ENCODE results near the gene NUTM1. TPM values are rescaled to one million over a fixed set of nuclear protein-coding genes. Genes with fewer than 3 reads are reported as not detected.

NUTM1 gene
- polyA plus RNA-seq, 2 of the 4 experiments (the other 2 are of a cell fraction) = not detected

DNA sequence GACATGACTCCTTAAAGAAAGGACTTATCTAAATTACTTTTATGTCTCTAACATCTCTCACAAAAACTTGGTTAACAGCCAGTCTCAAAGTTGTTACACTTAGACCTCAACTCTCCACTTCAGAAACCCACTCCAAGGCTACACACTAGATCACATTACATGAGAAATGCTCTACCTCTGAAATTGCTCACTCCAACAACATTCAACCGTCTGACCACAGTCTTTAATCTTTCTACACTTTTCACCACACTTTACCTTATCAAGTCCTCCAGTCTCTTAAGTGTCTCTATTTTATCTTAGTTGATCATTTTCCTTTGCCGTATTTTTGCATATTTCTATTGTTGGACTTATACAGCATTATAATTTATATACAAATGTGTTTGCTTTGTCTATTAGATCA lies 11.3 kb upstream of the NUTM1 start:
- FAIRE-seq (peak; percentile 32), ATAC-seq (no peak), DNase-seq (ENCODE audit: low read depth in 1 of 2, low spot score in 1 of 2) (no peak)
- ChIA-PET POLR2A (no interaction called here), CTCF (interaction anchor here (1.1 kb wide), 1 partner anchor 46 kb away, joined by 6 read pairs; no protein-coding TSS in a partner anchor)
- Histone ChIP-seq H3K4me2 (no peak overlapping the region), H3K27ac (no peak overlapping the region), H3K9me3 (no peaks in the 10 kb centered on the region), H3K4me3 (no peak overlapping the region), H3K4me1 (no peaks in the 10 kb centered on the region)
- TF ChIP-seq NR3C1 (IDR thresholded peaks at IDR 0.05) (no peak), TFCP2L1 (CRISPR knock-in tag; IDR thresholded peaks at IDR 0.05) (no peak), NPAS2 (CRISPR knock-in tag; IDR thresholded peaks at IDR 0.05; ENCODE audit: borderline replicate concordance) (no peak), E2F6 (IDR thresholded peaks at IDR 0.05; ENCODE audit: borderline replicate concordance, low read depth) (no peak), HMGXB4 (CRISPR knock-in tag; IDR thresholded peaks at IDR 0.05; ENCODE audit: borderline replicate concordance) (no peak), HOXB5 (CRISPR knock-in tag; IDR thresholded peaks at IDR 0.05) (no peak), RFX5 (IDR thresholded peaks at IDR 0.05) (no peak), JUN (IDR thresholded peaks at IDR 0.05) (no peak), JUNB (IDR thresholded peaks at IDR 0.05) (no peak)
- 91% methylated on average over 2 of the region's 2 CpGs for WGBS (ENCODE audit: missing lambda C conversion rate)

DNA sequence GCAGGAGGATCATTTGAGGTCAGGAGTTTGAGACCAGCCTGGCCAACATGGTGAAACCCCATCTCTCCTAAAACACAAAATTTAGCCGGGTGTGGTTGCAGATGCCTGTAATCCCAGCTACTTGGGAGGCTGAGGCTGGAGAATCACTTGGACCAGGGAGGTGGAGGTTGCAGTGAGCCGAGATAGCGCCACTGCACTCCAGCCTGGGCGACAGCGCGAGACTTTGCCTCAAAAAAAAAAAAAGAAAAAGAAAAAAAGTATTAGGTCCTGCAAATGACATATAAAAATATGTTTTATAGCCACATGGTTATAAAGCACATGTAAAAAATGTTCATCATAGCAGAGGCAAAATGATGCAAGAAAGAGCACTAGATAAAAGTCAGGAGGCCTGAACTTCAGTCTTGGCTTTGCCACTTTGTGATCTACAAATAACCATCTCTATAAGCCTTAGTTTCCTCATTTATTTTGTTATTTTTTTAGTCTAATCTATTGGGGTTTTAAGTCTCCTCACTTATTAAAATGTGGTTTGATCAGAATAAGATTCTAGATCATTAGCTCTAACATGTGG lies 10.5 kb upstream of the NUTM1 start:
- FAIRE-seq (no peak), ATAC-seq (no peak), DNase-seq (ENCODE audit: low read depth in 1 of 2, low spot score in 1 of 2) (no peak)
- ChIA-PET CTCF (interaction anchor here (0.6 to 1.8 kb wide), 3 partner anchors 10 to 123 kb away, joined by 3 to 6 read pairs (median 4); partner anchors contain the start of genes KATNBL1, LPCAT4, NOP10 and NUTM1), POLR2A (no interaction called here)
- H3K27ac ChIP-seq = no peak overlapping the region
- H3K4me3 ChIP-seq = no peak overlapping the region
- H3K4me1 ChIP-seq = no peaks in the 10 kb centered on the region
- no peaks in the 10 kb centered on the region for H3K9me3 ChIP-seq
- 90% methylated on average over 6 of the region's 6 CpGs for WGBS (ENCODE audit: missing lambda C conversion rate)
- no peak overlapping the region for H3K4me2 ChIP-seq
- TF ChIP-seq ZFP36 (IDR thresholded peaks at IDR 0.05; ENCODE audit: borderline replicate concordance, partially characterized antibody) = no peak
- no peak for TF ChIP-seq FOSB (CRISPR knock-in tag; IDR thresholded peaks at IDR 0.05)
- no peak for TF ChIP-seq NR3C1 (IDR thresholded peaks at IDR 0.05)
- no peak for TF ChIP-seq RNF2 (IDR thresholded peaks at IDR 0.05; ENCODE audit: borderline replicate concordance, low read depth)
- no peak for TF ChIP-seq PHF8 (IDR thresholded peaks at IDR 0.05; ENCODE audit: borderline replicate concordance, low read depth)
- no peak for TF ChIP-seq CBX8 (IDR thresholded peaks at IDR 0.05)
- TF ChIP-seq, protein P1, sequence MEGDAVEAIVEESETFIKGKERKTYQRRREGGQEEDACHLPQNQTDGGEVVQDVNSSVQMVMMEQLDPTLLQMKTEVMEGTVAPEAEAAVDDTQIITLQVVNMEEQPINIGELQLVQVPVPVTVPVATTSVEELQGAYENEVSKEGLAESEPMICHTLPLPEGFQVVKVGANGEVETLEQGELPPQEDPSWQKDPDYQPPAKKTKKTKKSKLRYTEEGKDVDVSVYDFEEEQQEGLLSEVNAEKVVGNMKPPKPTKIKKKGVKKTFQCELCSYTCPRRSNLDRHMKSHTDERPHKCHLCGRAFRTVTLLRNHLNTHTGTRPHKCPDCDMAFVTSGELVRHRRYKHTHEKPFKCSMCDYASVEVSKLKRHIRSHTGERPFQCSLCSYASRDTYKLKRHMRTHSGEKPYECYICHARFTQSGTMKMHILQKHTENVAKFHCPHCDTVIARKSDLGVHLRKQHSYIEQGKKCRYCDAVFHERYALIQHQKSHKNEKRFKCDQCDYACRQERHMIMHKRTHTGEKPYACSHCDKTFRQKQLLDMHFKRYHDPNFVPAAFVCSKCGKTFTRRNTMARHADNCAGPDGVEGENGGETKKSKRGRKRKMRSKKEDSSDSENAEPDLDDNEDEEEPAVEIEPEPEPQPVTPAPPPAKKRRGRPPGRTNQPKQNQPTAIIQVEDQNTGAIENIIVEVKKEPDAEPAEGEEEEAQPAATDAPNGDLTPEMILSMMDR (IDR thresholded peaks at IDR 0.05) = no peak
- no peak for TF ChIP-seq TP53 (CRISPR knock-in tag; IDR thresholded peaks at IDR 0.05)
- no peak for TF ChIP-seq MAFK (IDR thresholded peaks at IDR 0.05; ENCODE audit: partially characterized antibody)
- TF ChIP-seq POLR2A (IDR thresholded peaks at IDR 0.05; ENCODE audit: low read length) = no peak
- no peak for TF ChIP-seq HOXB13 (CRISPR knock-in tag; IDR thresholded peaks at IDR 0.05; ENCODE audit: low read depth)
- no peak for TF ChIP-seq HEYL (CRISPR knock-in tag; IDR thresholded peaks at IDR 0.05)
- no peak for TF ChIP-seq NFE2L2 (conservative IDR thresholded peaks at IDR 0.05; ENCODE audit: low read length)
- no peak for TF ChIP-seq CEBPB (IDR thresholded peaks at IDR 0.05)
- no peak for TF ChIP-seq GATA3 (IDR thresholded peaks at IDR 0.05; ENCODE audit: borderline replicate concordance)
- no peak for TF ChIP-seq MAZ (IDR thresholded peaks at IDR 0.05; ENCODE audit: borderline replicate concordance, low read depth, low read length)
- TF ChIP-seq, protein P2, sequence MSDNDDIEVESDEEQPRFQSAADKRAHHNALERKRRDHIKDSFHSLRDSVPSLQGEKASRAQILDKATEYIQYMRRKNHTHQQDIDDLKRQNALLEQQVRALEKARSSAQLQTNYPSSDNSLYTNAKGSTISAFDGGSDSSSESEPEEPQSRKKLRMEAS (IDR thresholded peaks at IDR 0.05) = no peak
